Brain microvascular endothelial cell (primary cell): ENCODE results near the gene DUSP22.
"Not testable (repeated sequence)": the region's sequence is repeated elsewhere in the genome, so short reads cannot be mapped to it uniquely, and the experiment has no call there.

Experiments used
- DNase-seq: peaks from one replicate; pipeline ENCODE4 v3.0.0-alpha.2; 2020
- H3K27ac ChIP-seq: fragments of 250-450 bp; sonication (Bioruptor Pico); 2 replicates; pipeline ENCODE4 v1.5.1; 2020; ENCODE audit warnings: mild to moderate bottlenecking, moderate library complexity
- H3K27me3 ChIP-seq: fragments of 250-450 bp; sonication (Bioruptor Pico); replicated peaks from 2 replicates; pipeline ENCODE4 v1.5.1; 2020; ENCODE audit warnings: mild to moderate bottlenecking
- H3K36me3 ChIP-seq: fragments of 250-450 bp; sonication (Bioruptor Pico); replicated peaks from 2 replicates; pipeline ENCODE4 v1.5.1; 2020; ENCODE audit warnings: mild to moderate bottlenecking
- H3K4me3 ChIP-seq: 2 replicates; pipeline ENCODE4 v1.5.1; 2011; ENCODE audit warnings: low read depth, mild to moderate bottlenecking, control low read depth, low read length, moderate library complexity
- in situ Hi-C: cut with HindIII; loops from 2 replicates; pipeline ENCODE4 v1.10.0; 2017; ENCODE audit warnings: low sequenced_read_pairs, low pct_ligation_motif_present
- TF ChIP-seq, protein P1 (sequence below): IDR thresholded peaks from 2 replicates; pipeline ENCODE4 v1.5.1; 2011; ENCODE audit warnings: low read depth, mild to moderate bottlenecking, moderate library complexity, low read length, control low read depth, inconsistent platforms; ENCODE audit errors: missing control alignments

Gene DUSP22

DNA sequence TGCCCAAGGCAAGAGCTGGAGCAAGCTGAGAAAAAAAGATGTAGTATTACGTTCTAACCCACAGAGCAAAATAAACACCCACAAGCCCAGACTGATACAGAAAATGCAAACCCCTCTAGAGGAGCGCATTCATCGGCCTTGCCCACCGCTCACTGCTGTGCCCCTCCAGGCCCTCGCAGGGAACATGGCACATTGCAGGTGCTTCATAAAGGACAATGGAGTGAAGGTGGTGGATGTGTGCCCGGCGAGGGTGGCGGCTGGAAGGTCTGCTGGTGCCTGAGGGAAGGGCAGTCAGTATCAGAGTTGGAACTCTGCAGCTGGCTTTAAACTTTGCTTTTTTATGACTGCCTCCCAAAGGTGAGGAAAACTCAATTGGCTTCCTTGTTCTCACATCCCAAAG, 80.7 kb downstream of the DUSP22 start:
- DNase-seq, result no peak
- Histone ChIP-seq H3K27ac (no peak overlapping the region), H3K36me3 (no peaks in the 10 kb centered on the region), H3K4me3 (no peak overlapping the region), H3K27me3 (peaks cover 22% of the 10 kb centered on the region)
- TF ChIP-seq, protein P1, sequence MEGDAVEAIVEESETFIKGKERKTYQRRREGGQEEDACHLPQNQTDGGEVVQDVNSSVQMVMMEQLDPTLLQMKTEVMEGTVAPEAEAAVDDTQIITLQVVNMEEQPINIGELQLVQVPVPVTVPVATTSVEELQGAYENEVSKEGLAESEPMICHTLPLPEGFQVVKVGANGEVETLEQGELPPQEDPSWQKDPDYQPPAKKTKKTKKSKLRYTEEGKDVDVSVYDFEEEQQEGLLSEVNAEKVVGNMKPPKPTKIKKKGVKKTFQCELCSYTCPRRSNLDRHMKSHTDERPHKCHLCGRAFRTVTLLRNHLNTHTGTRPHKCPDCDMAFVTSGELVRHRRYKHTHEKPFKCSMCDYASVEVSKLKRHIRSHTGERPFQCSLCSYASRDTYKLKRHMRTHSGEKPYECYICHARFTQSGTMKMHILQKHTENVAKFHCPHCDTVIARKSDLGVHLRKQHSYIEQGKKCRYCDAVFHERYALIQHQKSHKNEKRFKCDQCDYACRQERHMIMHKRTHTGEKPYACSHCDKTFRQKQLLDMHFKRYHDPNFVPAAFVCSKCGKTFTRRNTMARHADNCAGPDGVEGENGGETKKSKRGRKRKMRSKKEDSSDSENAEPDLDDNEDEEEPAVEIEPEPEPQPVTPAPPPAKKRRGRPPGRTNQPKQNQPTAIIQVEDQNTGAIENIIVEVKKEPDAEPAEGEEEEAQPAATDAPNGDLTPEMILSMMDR, result no peak
- in situ Hi-C loops, result no loop called here

DNA sequence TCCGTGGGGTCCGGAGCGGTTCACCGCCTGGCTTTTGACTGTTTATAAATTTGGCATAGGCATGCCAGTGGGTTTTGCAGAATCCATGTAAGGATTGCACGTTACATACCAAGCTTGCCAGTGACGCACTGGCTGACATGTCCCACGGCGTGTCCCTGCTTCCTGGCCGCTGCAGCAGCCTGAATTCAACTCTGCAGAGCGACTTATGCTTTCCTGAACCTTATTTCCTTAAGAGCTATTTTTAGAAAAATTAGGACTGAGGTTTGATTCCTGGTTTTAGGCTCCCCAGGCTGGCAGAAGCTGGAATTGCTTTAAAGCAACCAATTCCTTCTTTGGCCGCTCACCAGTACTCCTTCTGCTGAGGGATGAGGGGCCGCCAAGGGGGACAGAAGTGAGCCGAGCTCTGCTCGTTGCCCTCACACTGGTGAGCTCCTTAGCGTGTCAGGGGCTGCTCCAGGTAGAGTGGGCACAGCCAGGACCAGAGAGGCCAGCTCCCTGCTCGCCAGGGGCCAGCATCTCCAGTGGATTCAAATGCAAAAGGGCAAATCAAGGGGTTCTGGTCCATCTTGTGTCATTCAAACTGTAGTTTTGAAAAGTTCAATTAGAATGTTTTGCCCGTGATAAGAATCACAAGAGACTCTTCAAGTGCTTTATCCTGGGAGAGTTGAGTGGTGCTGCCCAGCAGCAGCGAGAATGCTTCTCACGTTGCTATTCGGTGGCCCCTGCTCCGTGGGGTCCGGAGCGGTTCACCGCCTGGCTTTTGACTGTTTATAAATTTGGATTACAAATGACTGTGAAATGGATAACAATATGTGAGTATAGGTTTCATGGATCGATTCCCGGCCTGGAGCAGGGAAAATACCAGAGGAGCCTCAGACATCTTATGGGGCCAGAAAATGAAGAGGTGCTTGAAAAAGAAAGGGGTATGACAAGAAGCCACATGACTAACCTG, 81.8 kb downstream of the DUSP22 start:
- Histone ChIP-seq H3K27me3 (peaks cover 22% of the 10 kb centered on the region), H3K27ac (no peak overlapping the region), H3K36me3 (no peaks in the 10 kb centered on the region), H3K4me3 (no peak overlapping the region)
- in situ Hi-C loops, result no loop called here
- TF ChIP-seq, protein P1, result no peak
- peak; percentile 7 for DNase-seq

DNA sequence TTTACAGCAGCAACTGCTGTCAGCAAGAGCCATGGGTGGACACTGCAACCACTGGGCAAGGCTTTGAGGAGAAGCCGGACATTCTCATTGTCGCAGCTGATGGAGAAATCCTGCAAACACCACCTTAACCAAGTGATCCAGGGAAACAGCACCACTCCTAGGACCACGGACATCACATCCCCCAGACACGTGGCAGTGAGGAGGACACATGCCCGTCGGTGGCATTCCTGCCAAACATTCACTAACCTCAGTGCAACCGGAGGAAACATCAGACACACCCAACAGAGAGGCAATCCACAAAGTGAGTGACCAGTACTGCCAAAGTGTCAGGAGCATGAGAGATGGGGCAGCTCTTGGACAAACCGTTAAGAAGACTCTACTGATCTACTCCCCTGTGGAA, 82.7 kb downstream of the DUSP22 start:
- no peaks in the 10 kb centered on the region for H3K36me3 ChIP-seq
- no peak for DNase-seq
- in situ Hi-C loops, result no loop called here
- no peak overlapping the region for H3K4me3 ChIP-seq
- no peak overlapping the region for H3K27ac ChIP-seq
- peaks cover 22% of the 10 kb centered on the region for H3K27me3 ChIP-seq
- TF ChIP-seq, protein P1, result no peak

DNA sequence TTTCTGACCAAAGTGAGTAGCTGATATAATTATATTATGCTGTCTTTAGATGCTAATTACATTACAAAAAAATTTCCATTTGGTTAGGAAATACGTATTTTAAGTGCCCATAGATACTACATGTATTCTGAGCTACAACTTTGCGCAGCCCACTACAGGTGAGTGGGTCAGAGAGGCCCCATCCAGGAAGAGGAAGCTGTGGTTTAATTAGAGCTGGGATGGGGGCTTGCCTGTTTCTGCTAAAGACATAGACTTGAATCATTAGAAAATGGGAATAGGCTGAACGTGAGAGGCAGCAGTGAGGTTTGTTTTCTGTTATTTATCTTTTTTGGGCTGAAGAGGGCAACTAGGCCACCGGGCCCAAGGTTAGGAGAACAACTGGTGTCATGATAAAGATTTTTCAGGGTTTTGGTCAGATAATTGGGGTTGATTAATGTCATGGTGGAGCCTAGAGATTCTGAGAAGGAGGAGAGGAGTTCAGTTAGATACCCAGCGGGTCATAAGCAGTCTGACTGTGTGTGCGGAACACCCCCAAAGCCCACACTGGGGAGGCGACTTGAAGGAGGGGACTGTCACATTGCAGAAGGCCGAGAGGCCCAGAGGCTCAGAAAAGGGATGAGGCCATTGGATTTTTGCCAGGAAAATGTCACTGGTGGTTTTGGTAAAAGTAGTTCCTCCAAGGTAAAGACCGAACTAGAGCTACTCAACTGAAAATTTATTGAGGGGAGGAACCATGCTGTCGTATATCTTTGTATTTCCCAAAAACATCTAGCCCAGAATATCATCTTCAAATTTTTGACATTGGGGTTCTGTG, 84.7 kb downstream of the DUSP22 start:
- H3K27ac ChIP-seq, result no peak overlapping the region
- TF ChIP-seq, protein P1, result no peak
- peaks cover 22% of the 10 kb centered on the region for H3K27me3 ChIP-seq
- H3K36me3 ChIP-seq, result no peaks in the 10 kb centered on the region
- in situ Hi-C loops, result no loop called here
- DNase-seq, result no peak
- no peak overlapping the region for H3K4me3 ChIP-seq

- H3K36me3 ChIP-seq, H3K4me3 ChIP-seq, H3K27ac ChIP-seq, DNase-seq, in situ Hi-C loops: not testable (repeated sequence)
- H3K27me3 ChIP-seq, result peaks cover 18% of the 10 kb centered on the region
Observed at GRCh38 chr6:377641-378020, 85.3 kb downstream of the DUSP22 start.
